K562 treated with DMSO at 1 percent for 4 hours (cell line): ENCODE data around the gene PMEPA1. TPM values are rescaled to one million over a fixed set of nuclear protein-coding genes. Genes with fewer than 3 reads are reported as not detected.

Experiments used
- total RNA-seq: library from RNA; unstranded; fragments of 300-600 nt; gene quantifications from 2 replicates; pipeline ENCODE4 v1.2.3, GENCODE V29; 2022; ENCODE audit not compliant: insufficient read depth

Gene PMEPA1
- 0.52 and 0.60 TPM in 2 replicates for total RNA-seq

GRCh38 chr20:57709823-57710799, at the start of gene PMEPA1:
Gene PMEPA1 (minus strand): TSS chr20:57710015. CDS start chr20:57709582, 433 bp downstream.

GRCh38 chr20:57620274-57620990, 89.4 kb downstream of the PMEPA1 start, which contains the start of gene ZBP1:
Gene ZBP1 (minus strand): TSS chr20:57620426. CDS start chr20:57620295, 131 bp downstream.

Other genes with a start within 250 kb of the PMEPA1 start
- gene CTCFL, start 184.9 kb downstream of the PMEPA1 start, total RNA-seq, result 80.4 and 92.1 TPM in 2 replicates
- 0.34 TPM in 1 of 2 replicates, not detected in the other for gene PCK1, start 148.9 kb downstream of the PMEPA1 start, total RNA-seq
- gene ZBP1, start 89.6 kb downstream of the PMEPA1 start, total RNA-seq, result not detected in 2 replicates